RPMI7951 (cell line): ENCODE results near the gene PRSS56. TPM values are rescaled to one million over a fixed set of nuclear protein-coding genes. Genes with fewer than 3 reads are reported as not detected.
"Not testable (repeated sequence)": the region's sequence is repeated elsewhere in the genome, so short reads cannot be mapped to it uniquely, and the experiment has no call there.

Source experiments
- DNase-seq: peaks from one replicate; pipeline ENCODE4 v3.0.0-alpha.2; 2012; ENCODE audit warnings: low read depth
- total RNA-seq: library from RNA; depleted of rRNA; stranded (reverse); fragments of >200 nt; shearing (Covaris generic); gene quantifications from 2 replicates; pipeline ENCODE4 v1.2.3, GENCODE V29; 2014

The PRSS56 gene
- total RNA-seq, 1 experiment from 2014 or later: not detected

DNA sequence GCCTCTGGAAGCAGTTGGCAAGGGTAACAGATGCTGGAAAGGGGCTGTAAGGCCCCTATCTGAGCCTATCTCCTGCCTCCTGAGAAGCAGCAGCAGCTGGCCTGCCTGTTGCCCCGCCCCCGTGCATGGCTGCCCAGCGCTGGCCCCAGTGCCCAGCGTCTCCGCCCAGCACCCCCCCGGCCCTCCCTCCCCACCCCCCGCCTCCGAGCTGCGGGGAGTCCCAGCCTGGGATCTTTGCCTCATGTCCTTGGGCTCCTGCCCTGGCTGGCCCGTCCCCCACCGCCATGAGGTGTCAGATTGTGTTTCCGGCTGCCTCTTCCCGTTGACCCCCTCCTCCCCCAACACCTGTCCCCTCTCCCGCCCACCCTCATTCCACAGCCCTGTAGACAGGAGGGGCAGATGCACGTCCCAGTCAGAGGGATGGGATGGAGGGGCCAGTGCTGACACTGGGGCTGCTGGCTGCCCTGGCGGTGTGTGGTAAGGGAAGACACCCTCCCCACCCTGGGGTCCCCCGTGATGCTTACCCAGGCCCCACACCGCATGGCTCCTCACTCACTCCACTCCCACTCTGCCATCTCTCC is 5.7 kb downstream of the PRSS56 start, which contains the start of gene CHRND:
CHRND (plus strand) TSS at position 370 of the 581 bp plus-strand sequence; CDS start at position 426, 56 bp downstream.
- DNase-seq: no peak

- DNase-seq: no peak
Measured at GRCh38 chr2:232526372-232526941, 6.3 kb downstream of the PRSS56 start.

GRCh38 chr2:232527905-232528470 is 7.8 kb downstream of the PRSS56 start:
- DNase-seq: no peak

- DNase-seq: no peak
Measured at GRCh38 chr2:232528746-232529460, 8.7 kb downstream of the PRSS56 start.

- DNase-seq: no peak
Measured at GRCh38 chr2:232529806-232530547, 9.8 kb downstream of the PRSS56 start.

DNA sequence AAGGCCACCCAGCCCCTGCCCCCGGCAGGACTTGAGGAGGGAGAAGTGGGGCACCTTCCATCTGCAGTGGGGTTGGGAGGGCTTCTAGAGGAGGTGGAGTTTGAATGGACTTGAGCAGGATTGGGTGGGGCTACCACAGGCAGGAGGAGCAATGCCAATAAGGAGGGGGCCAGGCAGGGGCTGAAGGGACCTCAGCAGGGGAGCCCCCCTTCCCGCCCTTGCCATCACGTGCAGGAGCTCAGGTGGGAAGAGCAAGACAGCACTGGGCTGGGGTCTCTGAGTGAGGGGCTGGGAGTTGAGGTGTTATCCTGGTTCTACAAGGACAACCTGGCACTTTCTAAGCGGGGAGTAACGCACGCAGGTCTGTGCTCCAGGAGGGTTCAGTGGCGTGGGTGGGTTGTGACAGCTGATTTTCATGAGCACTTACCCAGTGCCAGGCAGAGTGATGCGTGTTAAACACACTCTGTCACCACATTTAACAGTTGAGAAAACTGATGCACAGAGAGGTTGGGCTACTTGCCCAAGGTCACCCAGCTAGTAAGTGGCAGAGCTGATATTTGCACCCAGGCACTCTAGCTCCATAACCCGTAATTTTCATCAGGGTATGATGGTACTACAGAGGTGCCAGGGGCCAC is 10.6 kb downstream of the PRSS56 start:
- DNase-seq: no peak

DNA sequence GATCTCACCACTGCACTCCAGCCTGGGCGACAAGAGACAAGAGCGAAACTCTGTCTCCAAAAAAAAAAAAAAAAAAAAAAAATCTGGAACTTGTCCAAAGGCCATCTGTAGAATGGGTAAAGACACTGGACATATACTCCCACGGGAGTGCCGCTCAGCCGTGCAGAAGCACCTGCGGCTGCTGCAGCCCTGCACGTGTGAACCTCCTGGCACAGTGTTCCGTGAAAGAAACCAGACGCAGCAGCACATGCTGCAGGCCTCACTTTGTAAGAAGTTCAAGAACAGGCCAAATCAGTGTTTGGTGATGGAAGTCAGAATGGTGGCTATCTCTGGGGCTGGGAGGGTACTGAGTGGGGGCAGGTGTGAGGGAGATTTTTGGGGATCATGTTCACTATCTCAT is 12.2 kb downstream of the PRSS56 start:
- DNase-seq: no peak

DNA sequence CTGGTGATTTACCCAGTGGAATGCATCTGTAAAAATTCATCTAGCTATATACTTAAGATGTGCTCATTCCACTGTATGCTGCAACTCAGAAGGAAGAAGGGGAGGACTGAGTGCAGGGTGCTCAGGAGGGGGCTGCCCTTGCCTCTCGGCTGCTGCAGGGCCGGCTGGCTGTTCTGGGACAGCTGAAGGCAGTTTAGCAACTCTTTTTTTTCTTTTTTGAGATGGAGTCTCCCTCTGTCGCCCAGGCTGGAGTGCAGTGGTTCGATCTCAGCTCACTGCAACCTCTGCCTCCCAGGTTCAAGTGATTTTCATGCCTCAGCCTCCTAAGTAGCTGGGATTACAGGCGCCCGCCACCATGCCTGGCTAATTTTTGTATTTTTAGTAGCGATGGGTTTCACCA is 12.6 kb downstream of the PRSS56 start:
- not testable (repeated sequence) for DNase-seq

DNA sequence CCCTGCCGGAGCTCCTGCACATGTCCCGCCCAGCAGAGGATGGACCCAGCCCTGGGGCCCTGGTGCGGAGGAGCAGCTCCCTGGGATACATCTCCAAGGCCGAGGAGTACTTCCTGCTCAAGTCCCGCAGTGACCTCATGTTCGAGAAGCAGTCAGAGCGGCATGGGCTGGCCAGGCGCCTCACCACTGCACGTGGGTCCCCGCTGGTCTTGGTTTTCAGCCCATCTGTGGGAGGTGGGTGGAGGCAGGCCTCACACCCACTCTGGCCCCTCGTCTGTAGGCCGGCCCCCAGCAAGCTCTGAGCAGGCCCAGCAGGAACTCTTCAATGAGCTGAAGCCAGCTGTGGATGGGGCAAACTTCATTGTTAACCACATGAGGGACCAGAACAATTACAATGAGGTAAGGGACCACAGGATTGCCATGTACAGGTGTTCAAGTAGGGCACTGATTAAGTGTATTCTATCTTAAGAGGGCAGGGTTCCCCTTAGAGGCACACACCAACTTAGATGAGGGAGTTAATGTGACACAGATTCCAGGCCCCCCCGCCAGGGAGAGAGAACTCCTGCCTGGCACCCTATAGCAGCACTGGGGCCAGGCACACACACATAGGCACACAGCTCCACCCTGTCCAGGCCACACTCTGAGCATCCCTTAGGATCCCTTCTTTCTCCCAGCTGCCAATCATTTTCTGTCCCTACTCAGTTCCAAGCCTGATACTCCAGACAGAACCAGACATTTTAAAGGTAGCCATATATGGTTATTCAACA is 13.9 kb downstream of the PRSS56 start:
- no peak for DNase-seq

DNA sequence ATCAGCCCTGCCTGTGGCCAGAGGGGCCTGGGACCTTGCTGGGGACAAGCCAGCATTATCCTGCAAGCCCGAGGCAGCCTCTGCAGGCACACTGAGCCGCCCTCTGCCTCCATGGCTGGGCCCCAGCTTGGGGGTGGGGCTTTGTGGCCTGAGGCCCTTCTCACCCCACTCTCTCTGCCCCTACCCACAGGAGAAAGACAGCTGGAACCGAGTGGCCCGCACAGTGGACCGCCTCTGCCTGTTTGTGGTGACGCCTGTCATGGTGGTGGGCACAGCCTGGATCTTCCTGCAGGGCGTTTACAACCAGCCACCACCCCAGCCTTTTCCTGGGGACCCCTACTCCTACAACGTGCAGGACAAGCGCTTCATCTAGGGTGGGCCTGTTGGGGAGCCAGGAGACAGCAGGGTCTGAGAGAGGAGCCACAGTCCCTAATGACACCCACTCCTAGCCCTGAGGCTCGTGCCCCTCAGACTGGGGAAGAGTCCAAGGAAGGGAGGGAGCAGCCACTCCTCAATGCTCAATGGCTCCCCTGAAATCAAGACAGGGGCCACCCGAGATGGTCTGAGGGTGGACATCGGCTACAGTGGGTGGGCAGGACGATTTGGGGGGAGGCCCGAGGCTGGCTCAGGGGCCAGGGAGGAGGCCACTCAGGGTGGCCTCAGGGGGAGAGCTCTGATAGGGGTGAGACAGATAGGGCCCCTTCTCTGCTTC is 14.9 kb downstream of the PRSS56 start:
- DNase-seq: no peak

DNA sequence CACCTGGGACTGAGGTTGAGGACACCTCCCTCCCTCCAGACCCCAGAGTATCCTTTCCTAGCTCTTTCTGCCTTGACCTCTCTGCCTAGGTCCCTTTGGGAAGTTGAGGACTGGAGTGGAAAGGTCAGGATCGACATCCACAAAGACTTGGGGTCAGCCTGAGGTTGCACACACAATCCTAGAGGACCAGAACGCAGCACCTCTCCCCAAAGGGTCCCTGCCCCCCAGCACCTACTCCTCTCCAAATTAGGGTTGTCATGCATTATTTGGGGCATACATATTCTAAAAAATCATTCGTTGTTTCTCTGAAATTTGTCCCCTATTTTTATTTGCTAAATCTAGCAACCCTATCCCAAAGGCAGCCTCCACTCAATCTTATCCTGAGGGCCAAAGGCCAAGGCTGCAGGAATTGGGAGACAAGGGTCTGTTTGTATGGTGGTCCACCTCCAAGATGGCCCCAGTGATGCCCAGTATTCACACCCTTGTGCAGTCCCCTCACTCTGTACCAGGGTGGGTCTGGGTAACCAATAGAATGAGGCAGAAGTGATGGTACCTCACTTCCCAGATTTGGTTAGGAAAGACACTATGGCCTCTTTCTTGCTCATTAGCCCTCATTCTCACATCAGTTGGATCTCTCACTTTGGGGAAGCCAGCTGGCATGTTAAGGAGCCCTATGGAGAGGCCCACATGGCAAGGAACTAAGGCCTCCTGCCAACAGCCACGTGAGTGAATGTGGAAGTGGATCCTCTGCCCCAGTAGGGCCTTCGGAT is 15.8 kb downstream of the PRSS56 start:
- DNase-seq: no peak

GRCh38 chr2:232537079-232537478 is 16.9 kb downstream of the PRSS56 start:
- no peak for DNase-seq

DNA sequence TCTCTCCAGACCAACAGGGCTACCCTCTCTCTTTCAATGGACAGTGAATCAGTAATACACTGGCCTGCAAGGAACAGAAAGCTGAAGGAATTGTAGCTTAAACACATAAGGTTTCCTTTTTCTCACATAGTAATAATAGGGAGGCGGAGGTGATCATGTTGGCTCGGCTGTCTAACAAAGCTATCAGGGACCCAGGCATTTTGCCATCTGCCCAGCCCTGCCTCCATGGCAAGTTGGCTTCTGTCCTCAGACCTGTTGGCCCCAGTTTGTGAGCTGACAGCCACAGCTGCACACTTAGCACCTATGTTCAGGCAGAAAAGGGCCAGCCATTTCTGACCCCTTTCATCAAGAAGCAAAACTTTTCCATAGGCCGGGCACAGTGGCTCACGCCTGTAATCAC is 17.3 kb downstream of the PRSS56 start:
- no peak for DNase-seq

DNA sequence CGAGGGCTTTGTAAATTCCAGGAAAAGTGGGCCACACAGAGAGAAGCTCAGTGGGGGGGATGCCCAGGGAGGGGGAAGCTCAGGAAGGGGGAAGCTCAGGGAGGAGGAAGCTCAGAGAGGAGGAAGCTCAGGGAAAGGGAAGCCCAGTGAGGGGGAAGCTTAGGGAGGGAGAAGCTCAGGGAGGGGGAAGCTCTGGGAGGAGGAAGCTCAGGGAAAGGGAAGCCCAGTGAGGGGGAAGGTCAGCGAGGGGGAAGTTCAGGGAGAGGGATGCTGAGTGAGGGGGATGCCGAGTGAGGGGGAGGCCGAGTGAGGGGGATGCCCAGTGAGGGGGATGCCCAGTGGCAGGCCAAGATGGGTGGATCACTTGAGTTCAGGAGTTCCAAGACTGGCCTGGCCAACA is 18.5 kb downstream of the PRSS56 start:
- no peak for DNase-seq

GRCh38 chr2:232539298-232540231 is 19.4 kb downstream of the PRSS56 start, which contains the start of gene CHRNG:
Gene CHRNG, plus strand, starts transcription at chr2:232539692. Its CDS starts 56 bp downstream, at chr2:232539748.
- DNase-seq: no peak

DNA sequence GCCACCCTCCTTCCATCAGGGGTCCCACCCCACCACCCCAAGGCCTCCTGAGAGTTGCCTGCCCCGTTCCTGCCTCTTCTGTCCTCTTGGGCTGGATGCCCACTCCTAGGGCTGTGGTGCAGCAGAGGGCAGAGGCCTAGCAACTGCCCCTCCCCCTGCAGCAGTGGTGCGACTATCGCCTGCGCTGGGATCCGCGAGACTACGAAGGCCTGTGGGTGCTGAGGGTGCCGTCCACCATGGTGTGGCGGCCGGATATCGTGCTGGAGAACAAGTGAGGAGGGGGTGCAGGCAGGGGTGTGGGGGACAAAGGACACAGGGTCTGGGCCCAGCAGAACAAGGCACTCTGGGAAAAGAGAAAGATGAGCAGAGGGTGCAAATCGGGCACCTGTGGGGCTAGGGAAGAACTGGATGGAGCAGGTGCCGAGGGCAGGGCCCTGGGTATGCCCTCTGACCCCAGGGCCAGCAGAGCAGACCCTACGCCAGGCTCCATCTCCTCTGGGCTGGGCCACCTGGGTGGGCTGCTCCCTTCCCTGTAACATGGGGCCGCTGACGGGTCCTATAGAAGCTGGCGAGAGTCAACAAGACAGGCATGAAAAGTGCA is 20.4 kb downstream of the PRSS56 start:
- no peak for DNase-seq

DNA sequence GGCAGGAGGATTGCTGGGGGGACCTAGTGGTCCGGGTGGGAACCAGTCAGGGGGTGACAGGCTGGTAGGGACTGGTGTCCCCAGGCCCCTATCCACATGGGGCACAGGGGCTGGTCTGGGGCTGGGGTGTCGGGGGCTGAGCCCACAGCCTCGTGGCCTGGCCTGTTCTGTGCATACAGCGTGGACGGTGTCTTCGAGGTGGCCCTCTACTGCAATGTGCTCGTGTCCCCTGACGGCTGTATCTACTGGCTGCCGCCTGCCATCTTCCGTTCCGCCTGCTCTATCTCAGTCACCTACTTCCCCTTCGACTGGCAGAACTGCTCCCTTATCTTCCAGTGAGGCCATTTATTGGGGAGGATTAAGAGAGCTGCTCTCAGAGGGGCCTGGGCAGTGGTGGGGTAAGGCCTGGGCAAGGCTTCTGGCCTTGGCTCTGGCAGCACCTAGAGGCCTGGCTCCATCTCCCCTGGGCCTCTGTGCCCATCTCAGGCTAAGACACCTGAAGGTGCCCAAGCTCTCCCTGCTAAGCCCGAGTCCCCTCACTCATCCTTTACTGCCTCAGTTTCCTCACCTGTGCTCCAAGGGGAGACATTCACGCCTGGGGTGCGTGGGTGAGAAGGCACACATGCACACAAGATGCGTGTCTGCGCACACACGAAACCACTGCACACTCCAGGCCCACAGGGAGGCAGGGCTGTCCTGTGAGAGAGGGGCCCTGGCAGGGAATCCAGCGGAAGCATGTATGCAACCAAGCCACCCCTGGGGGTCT is 21.2 kb downstream of the PRSS56 start:
- DNase-seq: no peak
